GM23338 (cell line): ENCODE measurements around the gene WBP2. TPM values are rescaled to one million over a fixed set of nuclear protein-coding genes. Genes with fewer than 3 reads are reported as not detected.

ENCODE experiments used
- ATAC-seq: fragments of 200-7000 bp; cut with Tn5 transposase; 3 replicates; pipeline ENCODE4 v1.9.1; 2020
- DNase-seq: peaks from one replicate; pipeline ENCODE4 v3.0.0-alpha.2; 2015; ENCODE audit warnings: low spot score
- H2AFZ ChIP-seq: fragments of 200-600 bp; sonication (generic); 2 replicates; pipeline ENCODE4 v1.8.0; 2016; ENCODE audit warnings: antibody characterized with exemption, mild to moderate bottlenecking, moderate library complexity
- H3F3A ChIP-seq: fragments of 200-600 bp; sonication (generic); replicated peaks from 2 replicates; pipeline ENCODE4 v1.8.0; 2017; ENCODE audit warnings: antibody characterized with exemption, mixed run types, low read depth
- H3K27ac ChIP-seq: fragments of 200-600 bp; sonication (generic); 2 replicates; pipeline ENCODE4 v1.6.1; 2016; ENCODE audit warnings: low read depth
- H3K27me3 ChIP-seq: fragments of 200-600 bp; sonication (generic); 2 replicates; pipeline ENCODE4 v1.8.0; 2016; ENCODE audit warnings: mild to moderate bottlenecking, mixed run types, moderate library complexity; ENCODE audit not compliant: insufficient read depth
- H3K36me3 ChIP-seq: fragments of 200-600 bp; sonication (generic); 2 replicates; pipeline ENCODE4 v1.8.0; 2016; ENCODE audit warnings: mild to moderate bottlenecking; ENCODE audit not compliant: insufficient read depth
- H3K4me1 ChIP-seq: fragments of 200-600 bp; sonication (generic); 2 replicates; pipeline ENCODE4 v1.8.0; 2016; ENCODE audit warnings: mild to moderate bottlenecking, moderate library complexity; ENCODE audit not compliant: insufficient read depth
- H3K4me2 ChIP-seq: fragments of 200-600 bp; sonication (generic); 2 replicates; pipeline ENCODE4 v1.7.1; 2017; ENCODE audit warnings: mixed run types
- H3K4me3 ChIP-seq: fragments of 200-600 bp; sonication (generic); 2 replicates; pipeline ENCODE4 v1.6.1; 2016; ENCODE audit warnings: mixed run types
- H3K79me2 ChIP-seq: fragments of 200-600 bp; sonication (generic); replicated peaks from 2 replicates; pipeline ENCODE4 v1.8.0; 2017; ENCODE audit warnings: mild to moderate bottlenecking; ENCODE audit not compliant: insufficient read depth
- H3K9me2 ChIP-seq: fragments of 200-600 bp; sonication (generic); 2 replicates; pipeline ENCODE4 v1.8.0; 2017; ENCODE audit not compliant: insufficient read depth
- H4K20me1 ChIP-seq: fragments of 200-600 bp; sonication (generic); replicated peaks from 2 replicates; pipeline ENCODE4 v1.8.0; 2017; ENCODE audit warnings: mild to moderate bottlenecking; ENCODE audit not compliant: insufficient read depth
- H3K27ac Mint-ChIP-seq: 2 replicates; pipeline ENCODE4 v1.8.0; 2020; ENCODE audit warnings: inconsistent platforms, mild to moderate bottlenecking, moderate library complexity, mixed read lengths
- H3K27me3 Mint-ChIP-seq: 3 replicates; pipeline ENCODE4 v1.8.0; 2022; ENCODE audit warnings: low read depth, mild to moderate bottlenecking, moderate library complexity, mixed read lengths, inconsistent platforms; ENCODE audit not compliant: insufficient read depth, poor library complexity
- H3K36me3 Mint-ChIP-seq: 3 replicates; pipeline ENCODE4 v1.8.0; 2021; ENCODE audit warnings: low read depth, mild to moderate bottlenecking, inconsistent platforms, moderate library complexity, mixed read lengths
- H3K4me1 Mint-ChIP-seq: 3 replicates; pipeline ENCODE4 v1.8.0; 2020; ENCODE audit warnings: mild to moderate bottlenecking, inconsistent platforms, mixed read lengths
- H3K4me3 Mint-ChIP-seq: 3 replicates; pipeline ENCODE4 v1.8.0; 2021; ENCODE audit warnings: moderate library complexity, mild to moderate bottlenecking, inconsistent platforms, mixed read lengths
- H3K9me3 Mint-ChIP-seq: 3 replicates; pipeline ENCODE4 v1.8.0; 2020; ENCODE audit warnings: moderate library complexity, mild to moderate bottlenecking, inconsistent platforms, mixed read lengths
- CREB1 ChIP-seq: fragments of 250-450 bp; sonication (Bioruptor Pico); IDR thresholded peaks from 2 replicates; pipeline ENCODE4 v1.5.0; 2020; ENCODE audit warnings: low read depth, mild to moderate bottlenecking, moderate library complexity
- CTCF ChIP-seq, 2 experiments: fragments of 200-600 bp in 1 of 2; sonication (generic) in 1 of 2; conservative IDR thresholded peaks; 2 replicates each; pipeline versions ENCODE4 v1.5.1 to v1.6.1; 2016 to 2017; ENCODE audit warnings: antibody characterized with exemption in 2 of 2, low read depth in 2 of 2, mild to moderate bottlenecking in 2 of 2, moderate library complexity in 1 of 2
- ETS1 ChIP-seq: IDR thresholded peaks from 2 replicates; pipeline ENCODE4 v1.6.1; 2016; ENCODE audit warnings: antibody characterized with exemption
- EZH2 ChIP-seq: fragments of 200-600 bp; sonication (generic); IDR thresholded peaks from one replicate; pipeline ENCODE4 v1.8.0; 2017; ENCODE audit warnings: antibody characterized with exemption, mild to moderate bottlenecking, low read depth; ENCODE audit not compliant: unreplicated experiment
- EZH2phosphoT487 ChIP-seq: fragments of 200-600 bp; sonication (generic); IDR thresholded peaks from one replicate; pipeline ENCODE4 v1.8.1; 2018; ENCODE audit warnings: antibody characterized with exemption; ENCODE audit not compliant: unreplicated experiment
- JUNB ChIP-seq: IDR thresholded peaks from one replicate; pipeline ENCODE4 v1.6.1; 2016; ENCODE audit warnings: antibody characterized with exemption; ENCODE audit not compliant: unreplicated experiment
- NANOG ChIP-seq: IDR thresholded peaks from 2 replicates; pipeline ENCODE4 v1.6.1; 2016; ENCODE audit warnings: antibody characterized with exemption, borderline replicate concordance
- POLR2AphosphoS5 ChIP-seq: IDR thresholded peaks from 2 replicates; pipeline ENCODE4 v1.6.1; 2016; ENCODE audit warnings: antibody characterized with exemption, low read depth
- REST ChIP-seq: IDR thresholded peaks from one replicate; pipeline ENCODE4 v1.6.1; 2018; ENCODE audit warnings: antibody characterized with exemption; ENCODE audit not compliant: unreplicated experiment
- STAT1 ChIP-seq: IDR thresholded peaks from one replicate; pipeline ENCODE4 v1.6.1; 2016; ENCODE audit warnings: antibody characterized with exemption; ENCODE audit not compliant: unreplicated experiment
- ZNF114 ChIP-seq: fragments of 250-450 bp; sonication (Bioruptor Pico); IDR thresholded peaks from 2 replicates; pipeline ENCODE4 v1.5.0; 2020; ENCODE audit warnings: mild to moderate bottlenecking, moderate library complexity
- ZNF331 ChIP-seq: fragments of 250-450 bp; sonication (Bioruptor Pico); IDR thresholded peaks from 2 replicates; pipeline ENCODE4 v1.5.0; 2020; ENCODE audit warnings: low read depth, mild to moderate bottlenecking, moderate library complexity
- polyA plus RNA-seq: library from polyadenylated mRNA; unstranded; fragments of >200 nt; fragmentation: Nextera tagmentation; extraction: Ambion mirVana; gene quantifications from 2 replicates; pipeline ENCODE4 v1.2.1, GENCODE V29; 2016
- total RNA-seq: library from RNA; depleted of rRNA; stranded (reverse); fragments of >200 nt; shearing (Covaris generic); gene quantifications from 2 replicates; pipeline ENCODE4 v1.2.3, GENCODE V29; 2014
- TF ChIP-seq, protein P1 (sequence below): fragments of 250-450 bp; sonication (Bioruptor Pico); IDR thresholded peaks from 2 replicates; pipeline ENCODE4 v1.5.0; 2020; ENCODE audit warnings: mild to moderate bottlenecking, moderate library complexity

WBP2 gene
- total and polyA plus RNA-seq, 2 experiments from 2014 or later, result 36.2 to 63.5 TPM

GRCh38 chr17:75873587-75874322 is 18.6 kb upstream of the WBP2 start:
- Histone ChIP-seq H3K36me3 (no peaks in the 10 kb centered on the region), H3K79me2 (no peaks in the 10 kb centered on the region), H3K4me1 (peaks cover 16% of the 10 kb centered on the region; the same call in 1 of the 2 replicates), H3F3A (peaks cover 17% of the 10 kb centered on the region), H4K20me1 (no peaks in the 10 kb centered on the region), H3K9me2 (no peaks in the 10 kb centered on the region), H3K4me2 (no peak overlapping the region), H3K27ac (no peak overlapping the region), H2AFZ (no peak overlapping the region), H3K27me3 (peaks cover 27% of the 10 kb centered on the region), H3K4me3 (no peak overlapping the region)
- Mint-ChIP-seq H3K36me3 (no peaks in the 10 kb centered on the region; the same call in 2 of the 3 replicates), H3K27ac (no peak overlapping the region), H3K4me3 (no peak overlapping the region), H3K4me1 (peaks cover 27% of the 10 kb centered on the region), H3K9me3 (no peaks in the 10 kb centered on the region), H3K27me3 (peaks cover 32% of the 10 kb centered on the region)
- no peak for ATAC-seq
- no peak for DNase-seq
- TF ChIP-seq NANOG, result no peak
- TF ChIP-seq REST, result no peak
- no peak for TF ChIP-seq ZNF114 (CRISPR knock-in tag)
- no peak for TF ChIP-seq EZH2phosphoT487
- TF ChIP-seq STAT1, result no peak
- TF ChIP-seq JUNB, result no peak
- TF ChIP-seq CREB1 (CRISPR knock-in tag), result no peak
- no peak for TF ChIP-seq ETS1
- TF ChIP-seq CTCF (conservative IDR thresholded peaks at IDR 0.05; ENCODE audit: low read depth in 2 of 2), result no peak
- TF ChIP-seq ZNF331 (CRISPR knock-in tag), result no peak
- no peak for TF ChIP-seq EZH2
- TF ChIP-seq, protein P1, sequence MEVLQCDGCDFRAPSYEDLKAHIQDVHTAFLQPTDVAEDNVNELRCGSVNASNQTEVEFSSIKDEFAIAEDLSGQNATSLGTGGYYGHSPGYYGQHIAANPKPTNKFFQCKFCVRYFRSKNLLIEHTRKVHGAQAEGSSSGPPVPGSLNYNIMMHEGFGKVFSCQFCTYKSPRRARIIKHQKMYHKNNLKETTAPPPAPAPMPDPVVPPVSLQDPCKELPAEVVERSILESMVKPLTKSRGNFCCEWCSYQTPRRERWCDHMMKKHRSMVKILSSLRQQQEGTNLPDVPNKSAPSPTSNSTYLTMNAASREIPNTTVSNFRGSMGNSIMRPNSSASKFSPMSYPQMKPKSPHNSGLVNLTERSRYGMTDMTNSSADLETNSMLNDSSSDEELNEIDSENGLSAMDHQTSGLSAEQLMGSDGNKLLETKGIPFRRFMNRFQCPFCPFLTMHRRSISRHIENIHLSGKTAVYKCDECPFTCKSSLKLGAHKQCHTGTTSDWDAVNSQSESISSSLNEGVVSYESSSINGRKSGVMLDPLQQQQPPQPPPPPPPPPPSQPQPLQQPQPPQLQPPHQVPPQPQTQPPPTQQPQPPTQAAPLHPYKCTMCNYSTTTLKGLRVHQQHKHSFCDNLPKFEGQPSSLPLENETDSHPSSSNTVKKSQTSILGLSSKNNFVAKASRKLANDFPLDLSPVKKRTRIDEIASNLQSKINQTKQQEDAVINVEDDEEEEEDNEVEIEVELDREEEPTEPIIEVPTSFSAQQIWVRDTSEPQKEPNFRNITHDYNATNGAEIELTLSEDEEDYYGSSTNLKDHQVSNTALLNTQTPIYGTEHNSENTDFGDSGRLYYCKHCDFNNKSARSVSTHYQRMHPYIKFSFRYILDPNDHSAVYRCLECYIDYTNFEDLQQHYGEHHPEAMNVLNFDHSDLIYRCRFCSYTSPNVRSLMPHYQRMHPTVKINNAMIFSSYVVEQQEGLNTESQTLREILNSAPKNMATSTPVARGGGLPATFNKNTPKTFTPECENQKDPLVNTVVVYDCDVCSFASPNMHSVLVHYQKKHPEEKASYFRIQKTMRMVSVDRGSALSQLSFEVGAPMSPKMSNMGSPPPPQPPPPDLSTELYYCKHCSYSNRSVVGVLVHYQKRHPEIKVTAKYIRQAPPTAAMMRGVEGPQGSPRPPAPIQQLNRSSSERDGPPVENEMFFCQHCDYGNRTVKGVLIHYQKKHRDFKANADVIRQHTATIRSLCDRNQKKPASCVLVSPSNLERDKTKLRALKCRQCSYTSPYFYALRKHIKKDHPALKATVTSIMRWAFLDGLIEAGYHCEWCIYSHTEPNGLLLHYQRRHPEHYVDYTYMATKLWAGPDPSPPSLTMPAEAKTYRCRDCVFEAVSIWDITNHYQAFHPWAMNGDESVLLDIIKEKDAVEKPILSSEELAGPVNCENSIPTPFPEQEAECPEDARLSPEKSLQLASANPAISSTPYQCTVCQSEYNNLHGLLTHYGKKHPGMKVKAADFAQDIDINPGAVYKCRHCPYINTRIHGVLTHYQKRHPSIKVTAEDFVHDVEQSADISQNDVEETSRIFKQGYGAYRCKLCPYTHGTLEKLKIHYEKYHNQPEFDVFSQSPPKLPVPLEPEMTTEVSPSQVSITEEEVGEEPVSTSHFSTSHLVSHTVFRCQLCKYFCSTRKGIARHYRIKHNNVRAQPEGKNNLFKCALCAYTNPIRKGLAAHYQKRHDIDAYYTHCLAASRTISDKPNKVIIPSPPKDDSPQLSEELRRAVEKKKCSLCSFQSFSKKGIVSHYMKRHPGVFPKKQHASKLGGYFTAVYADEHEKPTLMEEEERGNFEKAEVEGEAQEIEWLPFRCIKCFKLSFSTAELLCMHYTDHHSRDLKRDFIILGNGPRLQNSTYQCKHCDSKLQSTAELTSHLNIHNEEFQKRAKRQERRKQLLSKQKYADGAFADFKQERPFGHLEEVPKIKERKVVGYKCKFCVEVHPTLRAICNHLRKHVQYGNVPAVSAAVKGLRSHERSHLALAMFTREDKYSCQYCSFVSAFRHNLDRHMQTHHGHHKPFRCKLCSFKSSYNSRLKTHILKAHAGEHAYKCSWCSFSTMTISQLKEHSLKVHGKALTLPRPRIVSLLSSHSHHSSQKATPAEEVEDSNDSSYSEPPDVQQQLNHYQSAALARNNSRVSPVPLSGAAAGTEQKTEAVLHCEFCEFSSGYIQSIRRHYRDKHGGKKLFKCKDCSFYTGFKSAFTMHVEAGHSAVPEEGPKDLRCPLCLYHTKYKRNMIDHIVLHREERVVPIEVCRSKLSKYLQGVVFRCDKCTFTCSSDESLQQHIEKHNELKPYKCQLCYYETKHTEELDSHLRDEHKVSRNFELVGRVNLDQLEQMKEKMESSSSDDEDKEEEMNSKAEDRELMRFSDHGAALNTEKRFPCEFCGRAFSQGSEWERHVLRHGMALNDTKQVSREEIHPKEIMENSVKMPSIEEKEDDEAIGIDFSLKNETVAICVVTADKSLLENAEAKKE (CRISPR knock-in tag), result no peak
- TF ChIP-seq POLR2AphosphoS5, result no peak
